Measurements from ENCODE around the gene ATP23.

The ATP23 gene

GRCh38 chr12:58000499-58000898 is 59.1 kb downstream of the ATP23 start:
- TF ChIP-seq TAF1 (IDR thresholded peaks at IDR 0.05; ENCODE audit: borderline replicate concordance, insufficient read depth, low read length) (no peak), FOXP2 (optimal IDR thresholded peaks at IDR 0.05; ENCODE audit: borderline replicate concordance, extremely low read depth, extremely low read length, insufficient read depth) (no peak), POLR2AphosphoS5 (IDR thresholded peaks at IDR 0.05; ENCODE audit: low read depth, low read length) (no peak), REST (IDR thresholded peaks at IDR 0.05; ENCODE audit: insufficient read depth in 1 of 2, low read depth in 2 of 2, low read length in 2 of 2) (no peak), SIN3A (IDR thresholded peaks at IDR 0.05; ENCODE audit: borderline replicate concordance, insufficient read depth, low read length) (no peak)

GRCh38 chr12:58007875-58008274 is 66.5 kb downstream of the ATP23 start:
- TF ChIP-seq SIN3A (IDR thresholded peaks at IDR 0.05; ENCODE audit: borderline replicate concordance, insufficient read depth, low read length) (no peak), POLR2AphosphoS5 (IDR thresholded peaks at IDR 0.05; ENCODE audit: low read depth, low read length) (no peak), REST (IDR thresholded peaks at IDR 0.05; ENCODE audit: insufficient read depth in 1 of 2, low read depth in 2 of 2, low read length in 2 of 2) (no peak), FOXP2 (optimal IDR thresholded peaks at IDR 0.05; ENCODE audit: borderline replicate concordance, extremely low read depth, extremely low read length, insufficient read depth) (no peak), TAF1 (IDR thresholded peaks at IDR 0.05; ENCODE audit: borderline replicate concordance, insufficient read depth, low read length) (no peak)

GRCh38 chr12:58008634-58009033 is 67.3 kb downstream of the ATP23 start:
- TF ChIP-seq FOXP2 (optimal IDR thresholded peaks at IDR 0.05; ENCODE audit: borderline replicate concordance, extremely low read depth, extremely low read length, insufficient read depth), result no peak
- no peak for TF ChIP-seq TAF1 (IDR thresholded peaks at IDR 0.05; ENCODE audit: borderline replicate concordance, insufficient read depth, low read length)
- TF ChIP-seq POLR2AphosphoS5 (IDR thresholded peaks at IDR 0.05; ENCODE audit: low read depth, low read length), result no peak
- TF ChIP-seq SIN3A (IDR thresholded peaks at IDR 0.05; ENCODE audit: borderline replicate concordance, insufficient read depth, low read length), result no peak
- TF ChIP-seq REST (IDR thresholded peaks at IDR 0.05; ENCODE audit: insufficient read depth in 1 of 2, low read depth in 2 of 2, low read length in 2 of 2), result no peak
